Activated CD8-positive, alpha-beta memory T cell treated with anti-CD3 and anti-CD28 coated beads, Interleukin-2, amount 50 U/mL, for 1 hour (primary cell): ENCODE results near the gene LTC4S.

Experiments
- DNase-seq: peaks from one replicate; pipeline ENCODE4 v3.0.0-alpha.2; 2020; ENCODE audit errors: extremely low read depth

LTC4S gene

GRCh38 chr5:179795049-179795862 lies 1.5 kb downstream of the LTC4S start:
- DNase-seq = no peak

- DNase-seq = no peak
These were observed 2.4 kb downstream of the LTC4S start for GRCh38 chr5:179795863-179796833.

- no peak for DNase-seq
These were observed 3.3 kb downstream of the LTC4S start for GRCh38 chr5:179796877-179797608.

- DNase-seq = no peak
These were observed 4.0 kb downstream of the LTC4S start for GRCh38 chr5:179797741-179798140.

GRCh38 chr5:179798144-179798770 lies 4.5 kb downstream of the LTC4S start:
- no peak for DNase-seq

GRCh38 chr5:179798771-179799643 lies 5.2 kb downstream of the LTC4S start:
- DNase-seq = no peak

- no peak for DNase-seq
These were observed 5.8 kb downstream of the LTC4S start for GRCh38 chr5:179799644-179799973.

- DNase-seq = no peak
These were observed 6.4 kb downstream of the LTC4S start for GRCh38 chr5:179800071-179800695.

- no peak for DNase-seq
These were observed 7.0 kb downstream of the LTC4S start for GRCh38 chr5:179800696-179801201.

- no peak for DNase-seq
These were observed 7.8 kb downstream of the LTC4S start for GRCh38 chr5:179801304-179802206.

- DNase-seq = no peak
These were observed 8.6 kb downstream of the LTC4S start for GRCh38 chr5:179802207-179802883.

GRCh38 chr5:179802950-179803562 lies 9.3 kb downstream of the LTC4S start:
- DNase-seq = no peak

- no peak for DNase-seq
These were observed 10.1 kb downstream of the LTC4S start for GRCh38 chr5:179803651-179804554.

- no peak for DNase-seq
These were observed 10.8 kb downstream of the LTC4S start for GRCh38 chr5:179804555-179804947.

GRCh38 chr5:179805070-179805528 lies 11.3 kb downstream of the LTC4S start:
- DNase-seq = no peak

- no peak for DNase-seq
These were observed 11.9 kb downstream of the LTC4S start for GRCh38 chr5:179805529-179806249.
